Activated CD4-positive, alpha-beta T cell treated with anti-CD3 and anti-CD28 coated beads, Interleukin-2, amount 10 ng/mL, durations not matched to agents 7 days and 5 days (primary cell): ENCODE results near the gene P2RY2. TPM values are rescaled to one million over a fixed set of nuclear protein-coding genes. Genes with fewer than 3 reads are reported as not detected.
"Not testable (repeated sequence)": the region's sequence is repeated elsewhere in the genome, so short reads cannot be mapped to it uniquely, and the experiment has no call there.

Experiments
- CTCF ChIA-PET: fragments of 350-600 bp; sonication (Branson Sonifier 250); formaldehyde crosslinking; loops from one replicate; lab custom pipeline; 2021; ENCODE audit warnings: antibody characterized with exemption; lab: Charles Lee
- POLR2A ChIA-PET: fragments of 350-600 bp; sonication (Branson Sonifier 250); formaldehyde crosslinking; loops from one replicate; lab custom pipeline; 2021; ENCODE audit warnings: antibody characterized with exemption; lab: Charles Lee
- DNase-seq: peaks from one replicate; pipeline ENCODE4 v3.0.0-alpha.2; 2020
- H3K27ac Mint-ChIP-seq: one replicate; pipeline ENCODE4 v1.8.0; 2021; ENCODE audit warnings: mild to moderate bottlenecking, moderate library complexity, mixed read lengths
- H3K27me3 Mint-ChIP-seq: one replicate; pipeline ENCODE4 v1.8.0; 2021; ENCODE audit warnings: mixed read lengths
- H3K36me3 Mint-ChIP-seq: one replicate; pipeline ENCODE4 v1.8.0; 2021; ENCODE audit warnings: low read depth, mixed read lengths
- H3K4me1 Mint-ChIP-seq: one replicate; pipeline ENCODE4 v1.8.0; 2021; ENCODE audit warnings: mixed read lengths
- H3K4me3 Mint-ChIP-seq: one replicate; pipeline ENCODE4 v1.8.0; 2021; ENCODE audit warnings: mild to moderate bottlenecking, moderate library complexity, mixed read lengths
- H3K9me3 Mint-ChIP-seq: one replicate; pipeline ENCODE4 v1.8.0; 2021; ENCODE audit warnings: mixed read lengths
- total RNA-seq, 2 experiments: library from RNA; stranded (reverse); gene quantifications; one replicate each; pipeline ENCODE4 v1.2.3, GENCODE V29; 2021

The P2RY2 gene
- total RNA-seq, 2 experiments from 2014 or later, result not detected

- DNase-seq, result no peak
- CTCF ChIA-PET, result interaction anchor here (0.7 to 2.8 kb wide), 2 partner anchors 11 to 17 kb away, joined by 3 to 10 read pairs; no protein-coding TSS in a partner anchor
- peaks cover 15% of the 10 kb centered on the region for H3K27me3 Mint-ChIP-seq
- H3K27ac Mint-ChIP-seq, result no peak within 1 kb of the TSS
- no peak within 1 kb of the TSS for H3K4me3 Mint-ChIP-seq
- H3K36me3 Mint-ChIP-seq, result no peaks in the 10 kb centered on the region
- no peaks in the 10 kb centered on the region for H3K4me1 Mint-ChIP-seq
- H3K9me3 Mint-ChIP-seq, result no peaks in the 10 kb centered on the region
- POLR2A ChIA-PET, result no interaction called here
Observed at GRCh38 chr11:73271936-73272679, 54.0 kb downstream of the P2RY2 start, which contains the start of gene P2RY6. Gene P2RY6, plus strand, starts transcription at chr11:73272338. Its CDS starts 24,181 bp downstream, at chr11:73296519.

GRCh38 chr11:73272680-73273038 is 54.6 kb downstream of the P2RY2 start:
- no peaks in the 10 kb centered on the region for H3K9me3 Mint-ChIP-seq
- no peak overlapping the region for H3K4me3 Mint-ChIP-seq
- no peaks in the 10 kb centered on the region for H3K36me3 Mint-ChIP-seq
- H3K27me3 Mint-ChIP-seq, result peaks cover 13% of the 10 kb centered on the region
- no peak for DNase-seq
- CTCF ChIA-PET, result interaction anchor here (0.7 to 2.8 kb wide), 2 partner anchors 10 to 16 kb away, joined by 3 to 10 read pairs; no protein-coding TSS in a partner anchor
- POLR2A ChIA-PET, result no interaction called here
- no peaks in the 10 kb centered on the region for H3K4me1 Mint-ChIP-seq
- no peak overlapping the region for H3K27ac Mint-ChIP-seq

GRCh38 chr11:73273222-73273895 is 55.3 kb downstream of the P2RY2 start:
- H3K36me3 Mint-ChIP-seq, result no peaks in the 10 kb centered on the region
- CTCF ChIA-PET, result interaction anchor here (1.3 to 2.8 kb wide), 3 partner anchors 9 to 21 kb away, joined by 3 to 10 read pairs (median 4); no protein-coding TSS in a partner anchor
- no peak overlapping the region for H3K27ac Mint-ChIP-seq
- H3K4me3 Mint-ChIP-seq, result no peak overlapping the region
- no peaks in the 10 kb centered on the region for H3K9me3 Mint-ChIP-seq
- POLR2A ChIA-PET, result no interaction called here
- H3K27me3 Mint-ChIP-seq, result peaks cover 13% of the 10 kb centered on the region
- DNase-seq, result no peak
- H3K4me1 Mint-ChIP-seq, result no peaks in the 10 kb centered on the region

GRCh38 chr11:73274191-73274590 is 56.1 kb downstream of the P2RY2 start:
- CTCF ChIA-PET, result interaction anchor here (1.3 to 1.6 kb wide), 2 partner anchors 10 to 22 kb away, joined by 3 to 4 read pairs; no protein-coding TSS in a partner anchor
- H3K4me3 Mint-ChIP-seq, H3K9me3 Mint-ChIP-seq, H3K36me3 Mint-ChIP-seq, DNase-seq, POLR2A ChIA-PET, H3K27ac Mint-ChIP-seq, H3K4me1 Mint-ChIP-seq: not testable (repeated sequence)
- peaks cover 15% of the 10 kb centered on the region for H3K27me3 Mint-ChIP-seq

GRCh38 chr11:73274722-73275380 is 56.8 kb downstream of the P2RY2 start:
- no peaks in the 10 kb centered on the region for H3K36me3 Mint-ChIP-seq
- peaks cover 17% of the 10 kb centered on the region for H3K27me3 Mint-ChIP-seq
- no peaks in the 10 kb centered on the region for H3K4me1 Mint-ChIP-seq
- ChIA-PET POLR2A (no interaction called here), CTCF (interaction anchor here (0.6 to 1.6 kb wide), 4 partner anchors 9 to 98 kb away, joined by 3 to 4 read pairs (median 4); no protein-coding TSS in a partner anchor)
- no peak for DNase-seq
- H3K27ac Mint-ChIP-seq, result no peak overlapping the region
- no peak overlapping the region for H3K4me3 Mint-ChIP-seq
- no peaks in the 10 kb centered on the region for H3K9me3 Mint-ChIP-seq

GRCh38 chr11:73275381-73275750 is 57.3 kb downstream of the P2RY2 start:
- CTCF ChIA-PET, result interaction anchor here (0.6 to 0.8 kb wide), 2 partner anchors 9 to 98 kb away, joined by 3 to 4 read pairs; no protein-coding TSS in a partner anchor
- Mint-ChIP-seq H3K36me3 (no peaks in the 10 kb centered on the region), H3K27me3 (peaks cover 17% of the 10 kb centered on the region), H3K27ac (no peak overlapping the region), H3K4me3 (no peak overlapping the region), H3K4me1 (no peaks in the 10 kb centered on the region), H3K9me3 (no peaks in the 10 kb centered on the region)
- POLR2A ChIA-PET, result no interaction called here
- no peak for DNase-seq

- Mint-ChIP-seq H3K36me3 (no peaks in the 10 kb centered on the region), H3K4me3 (no peak overlapping the region), H3K27ac (no peak overlapping the region), H3K9me3 (no peaks in the 10 kb centered on the region), H3K4me1 (peaks cover 11% of the 10 kb centered on the region), H3K27me3 (peaks cover 18% of the 10 kb centered on the region)
- POLR2A ChIA-PET, result no interaction called here
- CTCF ChIA-PET, result no interaction called here
- DNase-seq, result no peak
Observed at GRCh38 chr11:73277467-73277866, 59.4 kb downstream of the P2RY2 start.

GRCh38 chr11:73280626-73281025 is 62.5 kb downstream of the P2RY2 start:
- Mint-ChIP-seq H3K36me3 (no peaks in the 10 kb centered on the region), H3K9me3 (no peaks in the 10 kb centered on the region), H3K27ac (no peak overlapping the region), H3K4me1 (peaks cover 12% of the 10 kb centered on the region), H3K4me3 (no peak overlapping the region), H3K27me3 (peaks cover 11% of the 10 kb centered on the region)
- DNase-seq, result no peak
- POLR2A ChIA-PET, result no interaction called here
- CTCF ChIA-PET, result no interaction called here

GRCh38 chr11:73281201-73281741 is 63.2 kb downstream of the P2RY2 start:
- DNase-seq, result no peak

GRCh38 chr11:73281796-73282660 is 63.9 kb downstream of the P2RY2 start:
- ChIA-PET CTCF (interaction anchor here (0.9 to 1.3 kb wide), 3 partner anchors 10 to 15 kb away, joined by 3 read pairs; partner anchors contain the start of gene P2RY6), POLR2A (no interaction called here)
- H3K9me3 Mint-ChIP-seq, result no peaks in the 10 kb centered on the region
- no peaks in the 10 kb centered on the region for H3K36me3 Mint-ChIP-seq
- H3K4me1 Mint-ChIP-seq, result peaks cover 12% of the 10 kb centered on the region
- no peak overlapping the region for H3K27ac Mint-ChIP-seq
- no peak for DNase-seq
- H3K27me3 Mint-ChIP-seq, result peaks cover 5% of the 10 kb centered on the region
- H3K4me3 Mint-ChIP-seq, result no peak overlapping the region

More at GRCh38 chr11:73281201-73281741, 63.2 kb downstream of the P2RY2 start:
- Mint-ChIP-seq H3K27ac (no peak overlapping the region), H3K9me3 (no peaks in the 10 kb centered on the region), H3K4me1 (peaks cover 12% of the 10 kb centered on the region), H3K4me3 (no peak overlapping the region), H3K27me3 (peaks cover 9% of the 10 kb centered on the region), H3K36me3 (no peaks in the 10 kb centered on the region)
- ChIA-PET CTCF (no interaction called here), POLR2A (no interaction called here)

- ChIA-PET CTCF (interaction anchor here (0.8 to 1.5 kb wide), 6 partner anchors 8 to 377 kb away, joined by 3 to 4 read pairs (median 3); partner anchors contain the start of gene P2RY6), POLR2A (no interaction called here)
- H3K4me3 Mint-ChIP-seq, result no peak overlapping the region
- no peaks in the 10 kb centered on the region for H3K9me3 Mint-ChIP-seq
- H3K27ac Mint-ChIP-seq, result no peak overlapping the region
- DNase-seq, result no peak
- no peaks in the 10 kb centered on the region for H3K36me3 Mint-ChIP-seq
- peaks cover 19% of the 10 kb centered on the region for H3K4me1 Mint-ChIP-seq
- H3K27me3 Mint-ChIP-seq, result peaks cover 4% of the 10 kb centered on the region
Observed at GRCh38 chr11:73283276-73284000, 65.4 kb downstream of the P2RY2 start.
